ENCODE data around the gene C2orf78.
"Not testable (repeated sequence)": the region's sequence is repeated elsewhere in the genome, so short reads cannot be mapped to it uniquely, and the experiment has no call there.

C2orf78 gene

GRCh38 chr2:73783883-73784282 is at the start of gene C2orf78:
C2orf78 (plus strand) TSS chr2:73784183; CDS start chr2:73784310, 127 bp downstream.
- not testable (repeated sequence) for DNase-seq (ENCODE audit: low spot score)

- no peak for DNase-seq (ENCODE audit: low spot score)
Observed at GRCh38 chr2:73736378-73736777, 47.6 kb upstream of the C2orf78 start.

GRCh38 chr2:73736855-73737779 is 46.9 kb upstream of the C2orf78 start, which contains the start of gene TPRKB:
TPRKB (minus strand) TSS chr2:73737345; CDS start chr2:73734569, 2,776 bp downstream.
- DNase-seq (ENCODE audit: low spot score) = peak; percentile 99

GRCh38 chr2:73739101-73739500 is 44.9 kb upstream of the C2orf78 start:
- DNase-seq (ENCODE audit: low spot score) = no peak

GRCh38 chr2:73740767-73741166 is 43.2 kb upstream of the C2orf78 start:
- no peak for DNase-seq (ENCODE audit: low spot score)

- no peak for DNase-seq (ENCODE audit: low spot score)
Observed at GRCh38 chr2:73746015-73746876, 37.7 kb upstream of the C2orf78 start.

- DNase-seq (ENCODE audit: low spot score) = no peak
Observed at GRCh38 chr2:73746877-73747208, 37.1 kb upstream of the C2orf78 start.

- no peak for DNase-seq (ENCODE audit: low spot score)
Observed at GRCh38 chr2:73749314-73749713, 34.7 kb upstream of the C2orf78 start.

- not testable (repeated sequence) for DNase-seq (ENCODE audit: low spot score)
Observed at GRCh38 chr2:73754332-73754731, 29.7 kb upstream of the C2orf78 start.

GRCh38 chr2:73759285-73759764 is 24.7 kb upstream of the C2orf78 start:
- DNase-seq (ENCODE audit: low spot score) = peak; percentile 27

GRCh38 chr2:73759904-73760303 is 24.1 kb upstream of the C2orf78 start:
- DNase-seq (ENCODE audit: low spot score) = no peak

GRCh38 chr2:73762571-73762970 is 21.4 kb upstream of the C2orf78 start:
- DNase-seq (ENCODE audit: low spot score) = peak; percentile 18

- no peak for DNase-seq (ENCODE audit: low spot score)
Observed at GRCh38 chr2:73764945-73765344, 19.0 kb upstream of the C2orf78 start.

- no peak for DNase-seq (ENCODE audit: low spot score)
Observed at GRCh38 chr2:73766349-73766748, 17.6 kb upstream of the C2orf78 start.

GRCh38 chr2:73766994-73767393 is 17.0 kb upstream of the C2orf78 start:
- no peak for DNase-seq (ENCODE audit: low spot score)

GRCh38 chr2:73770725-73771124 is 13.3 kb upstream of the C2orf78 start:
- DNase-seq (ENCODE audit: low spot score) = no peak

GRCh38 chr2:73772819-73773218 is 11.2 kb upstream of the C2orf78 start:
- no peak for DNase-seq (ENCODE audit: low spot score)

GRCh38 chr2:73776381-73776780 is 7.6 kb upstream of the C2orf78 start:
- DNase-seq (ENCODE audit: low spot score) = no peak

- DNase-seq (ENCODE audit: low spot score) = no peak
Observed at GRCh38 chr2:73776869-73777519, 7.0 kb upstream of the C2orf78 start.

GRCh38 chr2:73778867-73779466 is 5.0 kb upstream of the C2orf78 start:
- not testable (repeated sequence) for DNase-seq (ENCODE audit: low spot score)

GRCh38 chr2:73779467-73780236 is 4.3 kb upstream of the C2orf78 start, which contains the start of gene DUSP11:
DUSP11 (minus strand) TSS chr2:73780103; CDS start chr2:73779974, 129 bp downstream.
- DNase-seq (ENCODE audit: low spot score) = peak; percentile 98
